Measurements from ENCODE around the gene TLCD3A.
A peak's percentile ranks its signal among the peaks of the same experiment; 100 is the strongest.
"Not testable (repeated sequence)": the region's sequence is repeated elsewhere in the genome, so short reads cannot be mapped to it uniquely, and the experiment has no call there.

Gene TLCD3A

DNA sequence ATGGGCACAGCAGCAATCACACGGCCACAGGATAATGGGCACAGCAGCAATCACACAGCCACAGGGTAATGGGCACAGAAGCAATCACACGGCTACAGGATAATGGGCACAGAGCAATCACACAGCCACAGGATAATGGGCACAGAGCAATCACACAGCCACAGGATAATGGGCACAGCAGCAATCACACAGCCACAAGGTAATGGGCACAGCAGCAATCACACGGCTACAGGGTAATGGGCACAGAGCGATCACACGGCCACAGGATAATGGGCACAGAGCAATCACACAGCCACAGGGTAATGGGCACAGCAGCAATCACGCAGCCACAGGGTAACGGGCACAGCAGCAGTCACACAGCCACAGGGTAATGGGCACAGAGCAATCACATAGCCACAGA lies 17.0 kb downstream of the TLCD3A start:
- DNase-seq (ENCODE audit: low spot score): not testable (repeated sequence)

DNA sequence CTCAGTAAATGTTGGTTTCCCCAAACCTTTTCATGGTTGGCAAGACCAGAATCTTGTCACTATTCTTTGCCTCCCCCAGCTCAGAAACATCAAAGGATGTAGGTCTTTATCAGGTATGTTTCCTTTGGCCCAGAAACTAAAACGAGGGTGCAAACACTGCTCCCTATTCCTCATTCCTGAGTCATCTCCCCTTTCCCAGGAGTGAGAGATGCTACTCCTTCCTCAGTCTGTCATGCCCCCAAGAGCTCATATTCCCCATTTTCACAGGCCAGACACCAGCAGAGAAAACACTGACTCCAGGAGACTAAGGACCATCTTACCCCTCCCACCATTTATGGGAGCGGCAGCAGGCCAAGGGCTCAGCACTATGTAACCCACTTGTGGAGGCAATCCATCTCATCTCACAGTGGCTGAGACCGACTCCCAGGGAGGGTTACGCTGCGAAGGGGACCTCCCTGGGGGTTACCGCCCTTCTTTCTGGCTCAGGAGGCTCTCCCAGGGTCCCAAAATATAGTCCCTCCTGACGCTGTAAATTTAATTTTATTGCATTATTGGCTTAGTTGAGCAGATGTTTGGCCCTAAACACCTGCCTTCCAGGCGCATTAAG lies 18.1 kb downstream of the TLCD3A start:
- DNase-seq (ENCODE audit: low spot score): no peak

DNA sequence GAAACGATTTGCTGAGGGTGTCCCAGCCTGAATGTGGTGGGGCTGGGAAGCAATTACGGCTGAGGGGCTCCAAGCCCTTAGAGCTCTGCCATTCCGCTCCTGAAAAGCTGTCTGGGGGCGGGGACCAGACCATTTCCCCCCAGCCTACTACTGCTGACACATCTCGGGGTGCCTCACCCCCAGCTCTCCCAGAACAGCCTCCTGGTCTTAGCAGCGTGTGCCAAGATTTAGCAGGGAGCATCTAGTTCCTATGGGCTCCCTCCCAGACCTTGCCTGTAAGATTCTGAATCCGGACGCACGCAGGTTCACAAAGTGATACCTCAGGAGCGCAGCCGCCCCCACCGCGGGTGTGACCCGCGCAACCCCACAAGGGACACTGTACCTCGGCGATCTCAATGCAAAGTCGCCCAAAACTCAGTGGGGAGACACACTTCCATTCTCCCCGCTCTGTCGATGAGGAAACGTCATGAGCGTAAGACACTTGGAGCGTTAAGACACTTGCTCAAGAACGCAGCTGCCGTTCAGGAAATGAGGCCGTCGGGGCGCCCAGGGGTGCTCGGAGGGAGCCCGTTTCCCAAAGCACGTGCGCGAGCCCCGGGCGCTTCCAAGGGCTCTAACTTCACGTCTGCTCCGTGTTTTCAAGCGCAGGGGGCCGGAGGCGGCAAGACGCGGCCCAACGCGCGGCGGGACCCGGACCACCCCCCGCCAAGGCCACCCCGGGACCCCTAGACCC lies 19.0 kb downstream of the TLCD3A start:
- peak; percentile 22 for DNase-seq (ENCODE audit: low spot score)

DNA sequence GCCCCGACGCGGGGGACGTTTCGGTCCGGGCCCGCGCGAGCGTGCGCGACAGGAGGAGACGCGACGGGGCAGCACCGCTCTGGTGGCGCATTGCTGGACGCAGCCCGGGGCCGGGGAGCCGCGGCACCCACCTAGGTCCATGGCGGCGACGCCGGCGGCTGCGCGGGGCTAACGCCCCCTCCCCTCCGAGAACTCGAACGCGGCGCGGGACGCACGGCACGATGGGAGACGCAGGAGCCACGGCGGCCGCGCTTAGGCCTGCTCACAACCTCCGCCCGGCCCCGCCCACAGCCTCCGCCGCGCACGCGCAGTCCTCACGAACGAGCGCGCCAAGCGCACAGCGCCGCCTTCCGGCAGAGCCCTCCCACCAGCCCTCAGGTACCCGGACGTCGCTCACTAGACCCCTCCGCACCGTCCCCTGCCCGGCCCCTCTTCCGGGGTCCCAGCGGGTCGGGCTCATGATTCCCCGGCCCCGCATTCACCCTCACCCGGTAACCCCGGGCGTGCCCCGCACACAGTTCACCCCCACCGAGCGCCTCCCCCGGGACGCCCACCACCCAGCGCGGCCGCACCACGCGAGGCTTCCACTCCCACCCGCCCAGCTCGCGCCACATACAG lies 19.7 kb downstream of the TLCD3A start, which contains the start of gene GEMIN4:
Gene GEMIN4 (minus strand): TSS at position 263 of the 618 bp plus-strand sequence. CDS start 122 bp downstream, at position 141.
- DNase-seq (ENCODE audit: low spot score): peak; percentile 81

DNA sequence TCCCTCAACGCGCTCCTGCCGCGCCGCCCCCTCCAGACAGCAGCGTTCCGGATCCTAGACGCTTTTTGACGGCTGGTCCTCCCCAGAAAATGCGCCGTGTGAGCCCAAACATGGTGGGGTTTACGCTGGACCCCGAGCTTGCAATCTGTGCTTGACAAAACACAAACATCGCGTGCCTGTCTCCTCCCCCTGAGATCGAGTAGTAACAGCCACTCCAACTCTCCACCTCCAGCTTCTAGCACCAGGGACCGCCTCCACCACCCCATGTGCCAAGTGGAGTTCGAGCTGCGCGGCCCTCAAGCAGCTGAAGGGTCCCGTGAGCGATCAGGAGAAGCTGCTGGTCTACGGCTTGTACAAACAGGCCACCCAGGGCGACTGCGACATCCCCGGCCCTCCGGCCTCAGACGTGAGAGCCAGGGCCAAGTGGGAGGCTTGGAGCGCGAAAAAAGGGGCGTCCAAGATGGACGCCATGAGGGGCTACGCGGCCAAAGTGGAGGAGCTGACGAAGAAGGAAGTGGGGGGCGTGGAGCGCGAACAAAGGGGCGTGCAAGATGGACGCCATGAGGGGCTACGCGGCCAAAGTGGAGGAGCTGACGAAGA lies 20.3 kb downstream of the TLCD3A start:
- peak; percentile 31 for DNase-seq (ENCODE audit: low spot score)

DNA sequence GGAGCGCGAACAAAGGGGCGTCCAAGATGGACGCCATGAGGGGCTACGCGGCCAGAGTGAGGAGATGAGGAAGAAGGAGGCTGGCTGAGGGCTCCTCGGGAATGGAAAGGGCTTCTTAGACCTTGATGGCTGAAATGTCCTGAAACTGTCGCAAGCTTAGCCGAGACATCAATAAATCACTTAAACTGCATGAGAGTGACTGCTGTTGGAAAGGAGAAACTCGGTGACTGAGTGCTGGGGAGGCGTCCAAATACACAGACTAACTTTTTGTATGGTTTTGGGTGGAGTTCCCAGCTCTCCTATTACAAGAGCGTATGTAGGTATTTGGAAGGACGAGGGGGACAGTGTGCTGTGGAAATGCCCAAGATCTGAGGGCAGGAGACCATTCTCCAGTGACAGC lies 21.0 kb downstream of the TLCD3A start:
- no peak for DNase-seq (ENCODE audit: low spot score)

DNA sequence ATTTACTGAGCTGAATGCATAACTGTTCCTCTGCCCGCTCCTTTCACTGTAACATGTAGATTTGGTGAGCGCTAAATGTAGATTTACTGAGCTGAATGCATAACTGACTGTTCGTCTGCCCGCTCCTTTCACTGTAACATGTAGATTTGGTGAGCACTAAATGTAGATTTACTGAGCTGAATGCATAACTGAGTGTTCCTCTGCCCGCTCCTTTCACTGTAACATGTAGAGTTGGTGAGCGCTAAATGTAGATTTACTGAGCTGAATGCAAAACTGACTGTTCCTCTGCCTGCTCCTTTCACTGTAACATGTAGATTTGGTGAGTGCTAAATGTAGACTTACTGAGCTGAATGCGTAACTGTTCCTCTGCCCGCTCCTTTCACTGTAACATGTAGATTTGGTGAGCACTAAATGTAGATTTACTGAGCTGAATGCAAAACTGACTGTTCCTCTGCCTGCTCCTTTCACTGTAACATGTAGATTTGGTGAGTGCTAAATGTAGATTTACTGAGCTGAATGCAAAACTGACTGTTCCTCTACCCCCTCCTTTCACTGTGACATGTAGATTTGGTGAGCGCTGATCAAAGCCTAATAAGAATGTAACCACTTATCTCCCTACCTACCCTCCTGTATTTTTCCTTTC lies 23.0 kb downstream of the TLCD3A start:
- not testable (repeated sequence) for DNase-seq (ENCODE audit: low spot score)

DNA sequence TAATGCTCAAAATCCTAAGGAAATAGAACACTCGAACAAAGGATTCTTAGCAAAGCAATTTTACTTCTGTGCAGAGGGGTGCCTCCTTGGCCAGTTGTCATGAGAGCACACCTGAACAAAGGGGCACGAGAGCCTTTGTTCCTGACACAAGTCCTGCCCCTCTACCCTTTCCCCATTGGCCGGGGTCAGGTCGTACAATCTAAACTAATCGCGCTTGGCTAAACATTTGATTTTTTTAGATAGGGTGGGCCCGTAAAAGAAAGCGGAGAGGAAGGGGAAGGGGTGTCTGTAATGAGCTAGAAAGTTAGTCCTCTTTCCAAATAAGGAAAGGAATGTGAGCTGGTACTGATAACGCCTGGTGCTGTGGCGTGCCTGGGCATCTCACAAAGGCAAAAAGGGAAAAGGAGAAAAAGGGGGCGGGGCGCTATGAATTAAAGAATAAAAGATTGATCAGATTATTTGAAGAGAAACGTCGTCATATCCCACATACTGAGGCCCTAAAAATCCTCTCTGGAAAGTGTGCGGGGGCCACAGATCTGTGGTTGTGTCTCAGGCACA lies 23.7 kb downstream of the TLCD3A start:
- DNase-seq (ENCODE audit: low spot score): not testable (repeated sequence)

DNA sequence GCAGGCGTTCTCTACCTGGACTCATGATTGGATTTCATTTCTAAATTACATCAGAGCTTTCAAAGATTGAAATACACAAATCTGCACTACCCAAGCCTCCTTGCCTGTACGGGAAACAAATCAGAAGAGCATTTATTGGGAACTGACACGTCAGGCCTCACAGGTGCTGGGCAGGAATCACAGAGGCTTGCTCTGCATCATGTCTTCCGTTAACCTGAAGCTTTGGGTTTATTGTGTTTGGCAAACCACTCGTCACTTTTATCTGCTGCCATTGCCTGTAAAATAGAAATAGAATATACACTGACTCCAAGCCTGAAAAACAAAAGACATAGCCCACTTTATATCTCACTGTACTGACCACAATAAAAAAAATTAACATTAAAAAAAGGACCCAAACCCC lies 27.6 kb downstream of the TLCD3A start:
- no peak for DNase-seq (ENCODE audit: low spot score)

DNA sequence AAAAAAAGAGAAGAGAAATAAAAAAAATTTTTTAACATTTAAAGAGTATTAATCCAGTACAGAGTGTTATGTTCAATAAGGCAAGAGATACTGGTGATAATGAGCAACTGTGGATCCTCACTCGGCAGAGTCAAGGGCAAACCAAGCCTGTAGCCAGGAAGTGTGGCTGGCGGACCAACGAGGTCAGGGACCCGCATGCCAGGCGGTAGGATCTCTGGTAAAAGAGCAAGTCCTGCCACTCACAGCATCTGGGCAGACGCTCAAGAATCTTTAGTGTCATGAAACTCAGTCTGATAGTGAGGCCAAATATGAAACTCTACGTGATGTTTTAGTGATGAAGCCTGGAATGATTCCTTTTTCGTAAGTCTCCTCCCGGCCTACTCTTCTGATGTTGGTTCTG lies 28.0 kb downstream of the TLCD3A start:
- no peak for DNase-seq (ENCODE audit: low spot score)

DNA sequence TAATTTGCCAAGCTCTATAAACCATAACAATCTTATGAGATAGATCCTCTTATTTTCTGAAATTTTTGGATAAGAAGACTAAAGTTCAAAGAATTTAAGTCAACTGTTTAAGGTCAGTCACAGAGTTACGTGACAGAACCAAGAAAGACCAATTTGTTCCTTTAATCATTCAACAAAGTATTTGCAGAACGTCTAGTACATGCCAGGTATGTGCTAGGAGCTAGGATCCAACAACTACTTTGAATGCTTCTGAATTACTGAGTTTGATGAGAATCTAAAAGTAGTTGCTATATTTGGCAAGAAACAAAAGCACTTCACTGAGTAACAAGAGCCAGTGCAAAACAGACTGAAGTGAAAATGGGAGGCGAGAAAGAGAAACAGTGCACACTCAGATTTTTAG lies 34.7 kb downstream of the TLCD3A start:
- DNase-seq (ENCODE audit: low spot score): no peak

DNA sequence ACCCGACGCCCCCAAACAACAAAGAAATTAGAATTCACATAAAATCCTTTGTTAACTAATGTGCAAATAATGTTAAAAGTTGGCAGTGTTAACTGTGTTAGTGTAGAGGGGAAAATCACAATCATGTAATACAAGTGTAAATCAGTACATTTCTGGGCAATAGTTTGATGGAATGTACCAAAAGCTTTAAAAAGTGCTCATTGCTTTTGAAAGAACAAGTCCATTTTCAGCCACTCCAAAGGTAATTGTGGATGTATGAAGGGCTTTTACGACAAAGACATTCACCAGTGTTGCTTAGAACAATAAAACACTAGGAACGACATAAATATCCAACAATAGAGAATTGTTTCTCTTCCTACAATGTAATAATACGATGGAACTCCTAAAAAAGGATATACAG lies 40.6 kb downstream of the TLCD3A start:
- DNase-seq (ENCODE audit: low spot score): no peak

DNA sequence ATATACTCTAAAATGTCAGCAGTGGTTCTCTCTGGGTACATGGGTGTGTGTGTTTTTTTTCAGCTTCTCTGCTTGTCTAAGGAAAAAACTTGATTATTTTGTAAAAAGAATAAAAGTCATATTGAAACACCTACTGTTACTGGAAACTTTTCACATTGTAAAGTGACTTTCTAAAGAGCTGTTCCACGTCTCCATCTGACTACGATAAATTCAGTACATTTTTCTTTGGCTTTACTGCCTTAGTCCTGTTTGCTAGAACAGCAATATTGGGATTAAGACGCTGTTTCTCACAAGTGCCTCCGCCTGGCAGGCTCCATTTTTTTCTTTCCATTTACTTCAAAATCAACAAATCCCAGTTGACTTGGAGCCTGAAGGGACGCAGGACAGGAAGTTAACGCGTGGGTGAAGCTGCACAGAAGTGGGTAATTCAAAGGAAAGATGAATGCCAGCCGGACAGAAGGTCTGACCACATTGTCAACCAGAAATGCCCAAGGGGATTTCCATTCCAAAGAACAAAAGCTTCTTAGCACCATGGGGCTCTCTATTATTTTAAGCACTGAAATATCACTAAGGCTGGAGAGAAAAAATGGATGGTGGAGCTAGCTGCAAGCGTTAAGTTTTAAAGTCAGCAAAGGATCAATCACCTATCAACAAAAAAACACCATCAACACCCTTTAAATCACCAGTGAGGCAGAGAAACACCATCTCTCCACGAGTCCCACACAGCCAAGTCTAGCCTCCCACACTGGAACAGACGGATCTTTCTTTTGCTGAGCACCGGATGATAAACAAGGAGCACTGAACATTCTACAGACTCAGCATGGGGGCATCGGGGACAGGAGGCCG lies 41.3 kb downstream of the TLCD3A start:
- DNase-seq (ENCODE audit: low spot score): no peak

DNA sequence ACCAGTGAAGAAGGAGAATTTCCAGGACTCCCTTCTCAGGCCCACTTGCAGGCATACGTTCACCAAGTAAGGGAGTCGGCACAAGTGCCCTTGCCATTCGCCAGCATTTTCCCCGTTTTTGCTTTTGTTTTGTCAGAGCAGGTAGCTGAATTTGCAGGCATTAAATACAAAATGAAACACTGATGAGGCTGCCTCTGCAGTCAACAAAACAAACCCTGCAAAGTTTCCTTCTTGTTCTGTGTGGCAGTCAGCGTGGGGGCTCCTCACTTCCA lies 41.9 kb downstream of the TLCD3A start:
- DNase-seq (ENCODE audit: low spot score): no peak

DNA sequence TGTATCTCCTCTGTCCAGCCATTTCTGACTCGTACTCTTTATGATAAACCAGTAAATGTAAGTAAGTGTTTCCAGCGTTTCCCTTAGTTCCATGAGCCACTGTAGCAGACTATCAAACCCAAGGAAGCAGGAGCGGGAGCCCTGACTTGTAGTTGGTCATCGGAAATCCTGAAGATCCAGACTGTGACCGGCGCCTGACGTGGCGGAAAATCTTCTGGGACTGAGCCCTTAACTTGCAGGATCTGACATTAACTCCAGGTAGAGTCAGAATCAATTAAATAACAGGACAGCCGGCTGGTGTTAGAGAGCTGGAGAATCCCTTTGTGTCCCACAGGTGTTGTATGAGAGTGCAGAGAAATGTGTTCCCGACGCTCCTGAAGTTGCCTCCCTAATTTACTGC lies 45.7 kb downstream of the TLCD3A start:
- DNase-seq (ENCODE audit: low spot score): no peak

DNA sequence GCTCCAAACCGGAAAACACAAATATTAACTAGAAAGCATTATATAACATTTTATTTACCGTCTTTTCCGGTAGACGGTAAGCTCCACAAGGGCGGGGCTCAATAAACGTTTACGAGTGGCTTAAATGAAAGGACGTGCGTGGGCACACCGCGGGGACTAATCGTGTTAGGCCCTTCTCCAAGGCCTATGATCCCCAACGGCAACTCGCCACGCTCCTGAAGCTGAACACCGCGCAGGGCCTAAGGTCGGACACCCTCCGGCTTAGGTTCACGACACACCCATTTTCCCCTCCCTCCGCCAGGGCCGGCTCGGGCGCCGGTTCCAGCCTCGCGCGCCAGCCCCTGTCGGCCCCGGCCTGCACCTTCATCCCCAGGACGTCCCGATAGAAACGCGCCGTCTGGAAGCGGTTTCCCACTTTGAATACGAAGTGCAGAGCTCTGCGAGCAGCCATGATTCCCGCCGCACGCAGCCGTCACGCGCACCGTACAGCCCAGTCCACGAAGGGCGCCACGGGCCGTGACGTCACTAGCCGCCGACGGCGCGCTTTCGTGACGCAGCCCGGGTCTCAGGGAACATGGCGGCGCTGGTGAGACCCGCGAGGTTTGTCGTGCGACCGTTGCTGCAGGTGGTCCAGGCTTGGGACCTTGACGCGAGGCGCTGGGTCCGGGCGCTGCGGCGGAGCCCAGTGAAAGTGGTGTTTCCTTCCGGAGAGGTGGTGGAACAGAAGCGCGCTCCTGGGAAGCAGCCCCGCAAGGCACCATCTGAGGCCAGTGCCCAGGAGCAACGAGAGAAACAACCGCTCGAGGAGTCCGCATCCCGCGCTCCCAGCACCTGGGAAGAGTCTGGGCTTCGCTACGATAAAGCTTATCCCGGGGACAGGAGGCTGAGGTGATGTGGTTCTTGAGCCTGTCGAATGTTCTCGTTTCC lies 49.7 kb downstream of the TLCD3A start, which contains the start of the genes GLOD4 and MRM3:
Gene GLOD4 (minus strand): TSS at position 476 of the 927 bp plus-strand sequence. CDS start 25 bp downstream, at position 451.
Gene MRM3 (plus strand): TSS at position 549 of the 927 bp plus-strand sequence. CDS start 26 bp downstream, at position 575.
- peak; percentile 82 for DNase-seq (ENCODE audit: low spot score)

DNA sequence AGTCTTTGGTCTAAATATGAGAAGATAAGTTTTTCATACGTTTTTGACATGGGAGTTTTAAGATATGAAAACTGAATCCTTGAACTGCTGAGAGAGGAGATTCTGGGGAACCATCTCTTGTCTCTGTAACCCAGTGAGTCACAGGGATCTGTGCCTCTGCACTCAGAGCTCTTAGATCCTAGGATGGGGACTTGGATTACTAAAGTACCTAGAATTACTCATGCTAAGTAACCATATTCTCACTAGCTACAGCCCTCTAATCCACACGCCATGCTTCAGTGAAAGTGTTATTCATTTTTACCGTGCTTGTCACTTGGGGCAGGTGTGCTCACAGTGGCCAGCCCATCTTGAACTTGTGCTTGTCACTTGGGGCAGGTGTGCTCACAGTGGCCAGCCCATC lies 51.7 kb downstream of the TLCD3A start:
- no peak for DNase-seq (ENCODE audit: low spot score)

DNA sequence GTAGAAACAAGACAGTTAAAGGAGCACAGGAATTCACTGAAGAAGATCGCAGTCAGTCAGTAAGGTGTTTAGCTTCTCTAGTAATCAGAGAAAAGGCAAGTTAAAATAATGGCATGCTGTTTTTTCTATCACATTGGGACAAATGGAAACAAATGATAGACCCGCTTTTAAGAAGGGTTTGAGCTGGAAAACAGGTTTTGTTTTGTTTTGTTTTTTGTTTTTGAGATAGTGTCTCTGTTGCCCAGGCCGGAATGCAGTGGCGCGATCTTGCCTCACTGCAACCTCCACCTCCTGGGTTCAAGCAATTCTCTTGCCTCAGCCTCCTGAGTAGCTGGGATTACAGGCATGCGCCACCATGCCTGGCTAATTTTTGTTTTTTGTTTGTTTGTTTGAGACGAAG lies 53.5 kb downstream of the TLCD3A start:
- DNase-seq (ENCODE audit: low spot score): not testable (repeated sequence)

DNA sequence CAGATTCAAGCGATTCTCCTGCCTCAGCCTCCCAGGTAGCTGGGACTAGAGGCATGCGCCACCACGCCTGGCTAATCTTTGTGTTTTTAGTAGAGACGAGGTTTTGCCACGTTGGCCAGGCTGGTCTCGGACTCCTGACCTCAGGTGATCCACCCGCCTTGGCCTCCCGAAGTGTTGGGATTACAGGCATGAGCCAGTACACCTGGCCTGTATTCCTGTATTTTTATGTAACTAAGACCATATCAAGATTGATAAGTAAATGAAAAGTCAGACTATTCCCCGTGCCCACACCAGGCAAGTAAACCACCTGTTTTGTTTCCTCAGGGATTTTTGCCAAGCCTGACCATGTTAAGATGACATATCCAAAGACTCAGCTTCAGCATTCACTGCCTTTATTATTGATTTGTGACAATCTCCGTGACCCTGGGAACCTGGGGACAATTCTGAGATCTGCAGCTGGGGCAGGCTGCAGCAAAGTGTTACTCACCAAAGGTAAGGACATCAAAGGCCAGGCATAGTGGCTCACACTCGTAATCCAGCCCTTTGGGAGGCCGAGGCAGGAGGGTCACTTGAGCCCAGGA lies 55.3 kb downstream of the TLCD3A start:
- no peak for DNase-seq (ENCODE audit: low spot score)

DNA sequence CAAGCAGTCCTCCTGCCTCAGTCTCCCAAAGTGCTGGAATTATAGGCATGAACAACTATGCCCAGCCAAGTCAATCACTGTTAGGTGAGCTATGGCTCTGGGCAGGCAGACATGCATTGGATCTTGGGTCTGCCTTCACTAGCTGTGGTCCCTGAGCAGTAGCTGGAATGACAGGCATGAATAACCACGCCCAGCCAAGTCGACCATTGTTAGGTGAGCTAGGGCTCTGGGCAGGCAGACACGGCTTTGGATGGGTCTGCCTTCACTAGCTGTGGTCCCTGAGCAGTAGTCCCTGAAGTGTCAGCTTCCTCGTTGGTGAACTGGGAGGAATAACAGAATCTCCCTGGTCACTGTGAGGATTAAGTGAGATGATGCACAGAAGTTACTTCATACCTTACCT lies 56.2 kb downstream of the TLCD3A start:
- DNase-seq (ENCODE audit: low spot score): no peak
